Tibial nerve (tissue), 4 donors: ENCODE results near the gene MGP. TPM values are rescaled to one million over a fixed set of nuclear protein-coding genes. Genes with fewer than 3 reads are reported as not detected.

ENCODE experiments used
- DNase-seq, 2 donors: peaks; one replicate each; pipeline ENCODE4 v3.0.0-alpha.2; 2019; ENCODE audit warnings: low spot score in 2 of 2
- H3K27ac ChIP-seq, 4 donors: fragments of 200-600 bp; sonication (generic) in 3 of 4; one replicate each; pipeline ENCODE4 v1.5.1; 2017 to 2019; ENCODE audit warnings: mild to moderate bottlenecking in 1 of 4
- H3K27me3 ChIP-seq, 2 donors: fragments of 200-600 bp; sonication (generic) in 1 of 2; one replicate each; pipeline versions ENCODE4 v1.5.1 to v1.6.0; 2017 to 2019
- H3K36me3 ChIP-seq, 3 donors: fragments of 200-600 bp; sonication (generic); one replicate each; pipeline ENCODE4 v1.5.1; 2018 to 2019
- H3K4me1 ChIP-seq, 4 donors: fragments of 200-600 bp; sonication (generic) in 3 of 4; one replicate each; pipeline ENCODE4 v1.5.1; 2017 to 2019
- H3K4me3 ChIP-seq, 4 donors: fragments of 200-600 bp; sonication (generic) in 3 of 4; one replicate each; pipeline ENCODE4 v1.5.1; 2017 to 2019; ENCODE audit warnings: mild to moderate bottlenecking in 1 of 4, moderate library complexity in 1 of 4
- H3K9me3 ChIP-seq, 4 donors: fragments of 200-600 bp; sonication (generic) in 3 of 4; one replicate each; pipeline ENCODE4 v1.5.1; 2017 to 2019
- EP300 ChIP-seq, 2 donors: sonication (generic); formaldehyde crosslinking; IDR thresholded peaks; one replicate each; pipeline ENCODE4 v1.6.1; 2017; ENCODE audit warnings: antibody characterized with exemption in 2 of 2, mild to moderate bottlenecking in 1 of 2
- POLR2A ChIP-seq, 2 donors: fragments of 450-650 bp; IDR thresholded peaks; one replicate each; pipeline ENCODE4 v1.6.1; 2017; ENCODE audit warnings: antibody characterized with exemption in 2 of 2, mild to moderate bottlenecking in 2 of 2, moderate library complexity in 2 of 2
- WGBS, 2 donors: methylation state at CpG; one replicate each; pipeline ENCODE4 v1.1.5; 2018; 5-methylcytosine and 5-hydroxymethylcytosine counted together
- total RNA-seq, 4 donors: library from RNA; depleted of rRNA; stranded (reverse); fragments of >200 nt; gene quantifications; one replicate each; pipeline ENCODE4 v1.1.0, GENCODE V29; 2016
- TF ChIP-seq, protein P1 (sequence below), 5 experiments: fragments of 200-600 bp in 3 of 5; fragments of 450-650 bp in 2 of 5; sonication (generic) in 3 of 5; IDR thresholded peaks; one replicate each; pipeline ENCODE4 v1.5.1; 2016 to 2019; ENCODE audit warnings: antibody characterized with exemption in 5 of 5, mild to moderate bottlenecking in 3 of 5, moderate library complexity in 2 of 5

The MGP gene
- total RNA-seq, 4 donors from 2014 or later: 187 to 759 (median 492) TPM

DNA sequence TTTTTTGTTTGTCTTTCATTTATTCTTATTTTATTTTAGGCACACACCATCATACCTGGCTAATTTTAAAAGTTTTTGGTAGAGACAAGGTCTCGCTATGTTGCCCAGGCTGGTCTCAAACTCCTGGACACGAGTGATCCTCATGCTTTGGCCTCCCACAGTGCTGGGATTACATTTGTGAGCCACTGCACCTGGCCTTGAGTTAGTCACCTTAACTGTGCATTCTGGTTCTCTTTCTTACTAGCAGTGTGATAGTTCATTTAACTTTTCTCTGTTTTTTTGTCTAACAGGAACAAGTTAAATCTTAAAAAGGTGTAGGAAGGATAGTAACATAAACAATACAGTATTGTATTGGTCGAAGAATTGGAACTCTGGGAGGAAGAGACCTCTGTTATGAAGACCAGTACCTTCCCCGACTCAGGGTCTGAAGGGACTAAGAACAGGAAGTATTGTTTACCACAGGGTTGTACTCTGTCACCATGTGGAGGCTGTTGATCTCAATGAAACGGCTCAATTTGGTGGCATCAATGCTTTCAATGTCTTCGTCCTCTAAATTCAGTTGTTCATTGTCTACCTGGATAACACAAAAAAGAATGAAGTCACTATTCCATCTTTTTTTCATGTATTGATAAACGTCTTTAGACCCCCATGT lies 34.9 kb upstream of the MGP start:
- no peak for DNase-seq
- WGBS, 2 donors: 70 to 72% methylated on average over 7 of the region's 7 CpGs
- Histone ChIP-seq H3K4me3 (no peak overlapping the region), H3K27me3 (no peaks in the 10 kb centered on the region), H3K4me1 (no peaks in the 10 kb centered on the region), H3K36me3 (no peaks in the 10 kb centered on the region), H3K27ac (no peak overlapping the region), H3K9me3 (no peaks in the 10 kb centered on the region)
- TF ChIP-seq, protein P1, sequence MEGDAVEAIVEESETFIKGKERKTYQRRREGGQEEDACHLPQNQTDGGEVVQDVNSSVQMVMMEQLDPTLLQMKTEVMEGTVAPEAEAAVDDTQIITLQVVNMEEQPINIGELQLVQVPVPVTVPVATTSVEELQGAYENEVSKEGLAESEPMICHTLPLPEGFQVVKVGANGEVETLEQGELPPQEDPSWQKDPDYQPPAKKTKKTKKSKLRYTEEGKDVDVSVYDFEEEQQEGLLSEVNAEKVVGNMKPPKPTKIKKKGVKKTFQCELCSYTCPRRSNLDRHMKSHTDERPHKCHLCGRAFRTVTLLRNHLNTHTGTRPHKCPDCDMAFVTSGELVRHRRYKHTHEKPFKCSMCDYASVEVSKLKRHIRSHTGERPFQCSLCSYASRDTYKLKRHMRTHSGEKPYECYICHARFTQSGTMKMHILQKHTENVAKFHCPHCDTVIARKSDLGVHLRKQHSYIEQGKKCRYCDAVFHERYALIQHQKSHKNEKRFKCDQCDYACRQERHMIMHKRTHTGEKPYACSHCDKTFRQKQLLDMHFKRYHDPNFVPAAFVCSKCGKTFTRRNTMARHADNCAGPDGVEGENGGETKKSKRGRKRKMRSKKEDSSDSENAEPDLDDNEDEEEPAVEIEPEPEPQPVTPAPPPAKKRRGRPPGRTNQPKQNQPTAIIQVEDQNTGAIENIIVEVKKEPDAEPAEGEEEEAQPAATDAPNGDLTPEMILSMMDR (IDR thresholded peaks at IDR 0.05): no peak
- TF ChIP-seq POLR2A (IDR thresholded peaks at IDR 0.05): no peak
- no peak for TF ChIP-seq EP300 (IDR thresholded peaks at IDR 0.05)

DNA sequence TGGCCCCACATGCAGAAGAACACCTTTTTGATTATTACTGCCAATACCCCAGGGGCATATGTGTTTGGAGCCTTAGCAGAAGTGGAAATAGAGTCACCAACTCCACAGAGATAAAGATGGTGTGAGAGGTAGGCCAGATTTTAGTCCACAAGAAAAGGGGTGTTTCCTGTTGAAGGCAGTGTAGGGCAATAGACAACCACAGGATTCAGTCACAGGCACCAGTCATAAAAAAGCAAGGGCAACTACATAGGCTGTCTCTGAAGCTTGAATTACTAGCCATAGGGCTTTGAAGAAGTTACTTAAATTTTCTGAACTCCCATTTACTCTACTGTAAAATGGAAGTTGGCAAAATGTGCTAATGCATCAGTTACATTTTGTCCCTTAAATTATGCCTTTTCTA lies 33.8 kb upstream of the MGP start:
- no peaks in the 10 kb centered on the region for H3K36me3 ChIP-seq
- TF ChIP-seq EP300 (IDR thresholded peaks at IDR 0.05) (no peak), POLR2A (IDR thresholded peaks at IDR 0.05) (no peak)
- TF ChIP-seq, protein P1 (IDR thresholded peaks at IDR 0.05): no peak
- H3K27me3 ChIP-seq: no peaks in the 10 kb centered on the region
- no peaks in the 10 kb centered on the region for H3K9me3 ChIP-seq
- no peak for DNase-seq
- no peak overlapping the region for H3K4me3 ChIP-seq
- H3K4me1 ChIP-seq: no peaks in the 10 kb centered on the region
- H3K27ac ChIP-seq: no peak overlapping the region

DNA sequence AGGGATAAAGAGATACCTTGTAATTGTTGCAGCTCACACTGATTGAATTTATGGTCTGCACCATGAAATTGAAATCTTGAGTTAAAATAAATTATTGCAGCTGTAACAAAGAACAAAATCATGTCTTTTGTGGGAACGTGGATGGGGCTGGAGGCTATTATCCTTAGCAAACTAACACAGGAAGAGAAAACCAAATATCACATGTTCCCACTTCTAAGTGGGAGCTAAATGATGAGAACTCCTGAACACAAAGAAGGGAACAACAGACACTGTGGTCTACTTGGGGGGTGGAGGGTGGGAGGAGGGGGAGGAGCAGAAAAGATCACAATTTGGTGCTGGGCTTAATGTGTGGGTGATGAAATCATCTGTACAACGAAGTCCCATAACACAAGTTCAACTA lies 30.1 kb upstream of the MGP start:
- H3K27ac ChIP-seq: no peak overlapping the region
- no peaks in the 10 kb centered on the region for H3K36me3 ChIP-seq
- peaks cover 0 to 21% (median 0%) of the 10 kb centered on the region in 4 donors for H3K4me1 ChIP-seq
- no peaks in the 10 kb centered on the region for H3K27me3 ChIP-seq
- DNase-seq: no peak
- H3K4me3 ChIP-seq: no peak overlapping the region
- WGBS, 2 donors: 41 to 44% methylated on average over 2 of the region's 2 CpGs
- no peak for TF ChIP-seq POLR2A (IDR thresholded peaks at IDR 0.05)
- TF ChIP-seq EP300 (IDR thresholded peaks at IDR 0.05): no peak
- TF ChIP-seq, protein P1 (IDR thresholded peaks at IDR 0.05): no peak
- H3K9me3 ChIP-seq: no peaks in the 10 kb centered on the region

DNA sequence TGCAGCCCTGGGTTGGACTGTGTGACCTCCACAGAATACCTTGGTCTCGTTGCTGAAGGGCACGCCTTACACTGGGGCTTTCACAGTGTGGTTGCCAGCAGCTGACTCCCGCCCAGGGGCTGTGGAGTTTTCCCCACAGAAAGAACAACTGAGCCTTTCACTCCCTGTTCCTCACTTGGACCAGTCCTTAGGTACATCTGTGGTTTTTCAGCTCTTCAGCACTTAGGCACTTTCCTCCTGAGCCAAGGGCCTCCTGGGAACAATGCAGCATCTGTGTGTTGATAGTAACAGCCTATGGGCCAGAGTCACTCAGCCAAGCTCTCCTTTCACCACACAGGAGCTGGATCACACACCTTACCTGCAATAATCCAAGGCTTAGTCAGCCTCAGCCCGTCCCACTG lies 27.7 kb upstream of the MGP start:
- Histone ChIP-seq H3K9me3 (no peaks in the 10 kb centered on the region), H3K27me3 (no peaks in the 10 kb centered on the region), H3K4me3 (no peak overlapping the region), H3K27ac (peak overlapping the region in 1 of 4 donors; percentile 54), H3K4me1 (peaks cover 0 to 21% (median 0%) of the 10 kb centered on the region in 4 donors), H3K36me3 (no peaks in the 10 kb centered on the region)
- peak in 1 of 2 donors; percentile 16 for DNase-seq
- WGBS, 2 donors: 45 to 49% methylated on average over 4 of the region's 4 CpGs
- no peak for TF ChIP-seq POLR2A (IDR thresholded peaks at IDR 0.05)
- TF ChIP-seq EP300 (IDR thresholded peaks at IDR 0.05): peak in 1 of 2 donors; percentile 29
- TF ChIP-seq, protein P1 (IDR thresholded peaks at IDR 0.05): no peak

DNA sequence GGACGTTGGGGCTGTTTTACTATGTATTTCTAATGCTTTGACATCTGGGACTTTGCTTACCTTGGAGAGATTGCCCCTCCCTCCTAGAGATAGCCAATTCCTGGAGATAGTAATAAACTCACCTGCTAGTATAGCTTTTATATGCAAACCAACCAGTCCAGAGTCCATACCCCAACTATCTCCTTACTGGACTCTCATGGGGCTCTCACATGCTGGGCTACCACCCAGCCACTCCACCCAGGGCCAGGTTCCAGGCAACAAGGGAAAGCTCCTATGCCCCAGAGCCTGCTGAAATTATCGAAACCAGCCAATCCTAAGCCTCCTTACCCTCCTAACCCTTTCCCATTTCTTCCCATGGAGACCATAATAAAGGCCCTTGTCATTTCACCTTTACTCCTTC lies 25.5 kb upstream of the MGP start:
- H3K27ac ChIP-seq: no peak overlapping the region
- H3K9me3 ChIP-seq: no peaks in the 10 kb centered on the region
- WGBS, 2 donors: 50 to 86% methylated on average over 2 of the region's 2 CpGs
- H3K4me3 ChIP-seq: no peak overlapping the region
- H3K4me1 ChIP-seq: peaks cover 0 to 23% (median 0%) of the 10 kb centered on the region in 4 donors
- no peak for DNase-seq
- TF ChIP-seq, protein P1 (IDR thresholded peaks at IDR 0.05): no peak
- no peak for TF ChIP-seq EP300 (IDR thresholded peaks at IDR 0.05)
- no peak for TF ChIP-seq POLR2A (IDR thresholded peaks at IDR 0.05)
- no peaks in the 10 kb centered on the region for H3K27me3 ChIP-seq
- H3K36me3 ChIP-seq: no peaks in the 10 kb centered on the region
